SIG-M5 treated with dmso at 0.1 percent for 504 hours (cell line): ENCODE measurements around the gene ELL.
A peak's percentile ranks its signal among the peaks of the same experiment; 100 is the strongest.
"Not testable (repeated sequence)": the region's sequence is repeated elsewhere in the genome, so short reads cannot be mapped to it uniquely, and the experiment has no call there.

ENCODE experiments used
- DNase-seq: peaks from one replicate; lab custom pipeline; 2025; ENCODE audit not compliant: unreplicated experiment; lab: John Stamatoyannopoulos, UW

Gene ELL

DNA sequence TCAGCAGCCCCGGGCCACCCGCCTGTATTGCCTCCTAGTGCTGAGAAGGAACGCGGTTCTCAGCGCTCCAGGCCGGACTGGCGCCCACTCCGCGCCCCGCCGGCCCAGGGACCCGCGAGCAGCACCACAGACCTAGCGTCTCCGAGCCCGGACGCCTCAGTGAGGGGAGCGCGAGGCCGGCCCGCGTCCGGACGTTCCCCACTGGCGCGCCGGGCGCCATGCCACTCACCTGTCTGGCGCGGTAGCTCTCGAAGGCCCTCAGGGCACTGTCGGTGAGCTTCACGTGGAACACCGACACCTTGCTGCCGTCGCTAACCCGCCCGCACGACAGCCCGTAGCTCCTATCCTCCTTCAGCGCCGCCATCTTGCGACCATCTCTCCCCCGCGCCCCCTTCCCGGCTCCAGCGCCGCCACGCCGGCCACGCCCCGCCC lies at the start of gene ELL:
TSS of gene ELL (minus strand) at position 379 of the 432 bp plus-strand sequence. CDS start at position 364, 15 bp downstream.
- no peak for DNase-seq

DNA sequence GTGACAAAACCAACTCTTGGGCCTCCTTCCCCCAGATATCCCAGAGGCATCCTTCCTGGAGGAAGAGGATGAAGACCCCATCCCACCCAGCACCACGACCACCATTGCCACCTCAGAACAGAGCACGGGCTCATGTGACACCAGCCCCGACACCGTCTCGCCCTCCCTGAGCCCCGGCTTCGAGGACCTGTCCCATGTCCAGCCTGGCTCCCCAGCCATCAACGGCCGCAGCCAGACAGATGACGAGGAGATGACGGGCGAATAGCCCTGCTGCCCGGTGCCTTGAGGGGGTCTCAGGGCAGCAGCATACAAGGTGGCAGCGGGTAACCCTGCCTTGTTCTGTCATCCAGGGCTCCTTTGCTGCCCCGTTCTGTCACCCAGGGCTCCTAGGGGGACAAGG lies 46.5 kb upstream of the ELL start:
- no peak for DNase-seq

DNA sequence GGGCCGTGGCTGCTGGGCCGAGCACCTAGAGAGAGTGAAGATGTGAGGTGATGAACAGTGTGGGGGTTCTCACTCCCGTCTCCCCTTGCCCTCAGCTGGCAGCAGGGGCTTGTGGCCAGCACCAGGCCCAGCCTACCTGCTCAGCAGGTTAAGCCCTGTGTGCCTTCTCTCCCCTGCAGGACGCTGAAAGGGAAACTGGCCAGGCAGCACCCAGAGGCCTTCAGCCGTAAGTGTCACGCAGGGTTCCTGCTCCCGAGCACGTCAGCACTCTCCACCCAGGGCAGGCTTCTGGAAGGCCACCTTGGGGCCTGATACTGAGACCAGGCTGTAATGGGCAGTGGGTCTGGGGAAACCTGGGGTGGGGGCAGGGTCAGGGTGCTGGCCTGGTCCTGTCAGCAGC lies 45.1 kb upstream of the ELL start:
- DNase-seq: no peak

DNA sequence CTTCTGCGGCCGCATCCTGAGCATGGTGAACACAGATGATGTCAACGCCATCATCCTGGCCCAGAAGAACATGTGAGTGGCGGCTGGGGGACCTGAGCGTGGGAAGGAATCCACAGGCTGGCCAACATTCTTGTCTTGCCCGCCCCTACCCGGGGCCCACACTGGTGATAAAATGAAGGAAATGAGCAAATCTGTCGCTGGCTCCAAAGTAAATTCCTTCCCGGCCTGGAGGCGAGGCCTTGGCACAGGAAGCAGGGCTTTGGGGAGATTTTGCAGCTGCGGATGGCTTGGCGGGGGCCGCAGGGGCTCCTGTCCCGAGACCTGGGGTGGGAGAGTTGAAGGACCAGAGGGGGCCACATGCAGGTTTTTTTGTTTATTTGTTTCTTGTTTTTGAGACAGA lies 40.2 kb upstream of the ELL start:
- no peak for DNase-seq

DNA sequence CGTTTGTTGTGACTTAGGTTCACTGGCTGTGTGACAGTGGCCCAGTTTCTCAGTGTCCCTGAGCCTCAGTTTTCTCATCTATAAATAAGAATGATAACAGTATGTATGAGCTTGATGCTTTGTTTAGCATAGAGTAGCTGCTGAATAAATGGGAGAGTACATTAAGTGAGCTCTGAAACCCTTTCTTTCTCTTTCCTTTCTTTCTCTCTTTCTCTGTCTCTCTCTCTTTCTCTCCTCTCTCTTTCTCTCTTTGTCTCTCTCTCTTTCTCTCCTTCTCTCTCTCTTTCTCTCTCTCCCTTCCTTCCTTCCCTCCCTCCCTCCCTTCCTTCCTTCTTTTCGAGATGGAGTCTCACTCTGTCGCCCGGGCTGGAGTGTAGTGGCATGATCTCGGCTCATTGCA lies 37.8 kb upstream of the ELL start:
- DNase-seq: no peak

DNA sequence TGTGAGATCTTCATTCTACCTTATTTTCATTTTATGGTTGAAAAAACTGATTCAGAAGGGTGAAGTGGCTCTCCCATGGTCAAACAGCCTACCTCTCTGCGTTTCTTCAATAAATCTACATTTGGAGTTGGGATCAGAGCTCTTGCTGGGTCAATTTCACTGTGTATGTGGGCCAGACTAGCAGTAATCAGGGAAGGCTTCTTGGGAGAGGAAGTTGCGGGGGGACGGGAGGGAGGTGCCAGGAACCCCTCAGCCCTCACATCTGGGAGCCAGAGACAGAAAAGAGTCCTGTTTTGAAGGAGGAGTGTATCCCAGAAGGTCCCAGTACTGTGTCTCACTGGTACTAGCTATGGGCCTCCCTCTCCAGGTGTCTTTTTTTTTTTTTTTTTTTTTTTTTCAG lies 36.7 kb upstream of the ELL start:
- DNase-seq: no peak

DNA sequence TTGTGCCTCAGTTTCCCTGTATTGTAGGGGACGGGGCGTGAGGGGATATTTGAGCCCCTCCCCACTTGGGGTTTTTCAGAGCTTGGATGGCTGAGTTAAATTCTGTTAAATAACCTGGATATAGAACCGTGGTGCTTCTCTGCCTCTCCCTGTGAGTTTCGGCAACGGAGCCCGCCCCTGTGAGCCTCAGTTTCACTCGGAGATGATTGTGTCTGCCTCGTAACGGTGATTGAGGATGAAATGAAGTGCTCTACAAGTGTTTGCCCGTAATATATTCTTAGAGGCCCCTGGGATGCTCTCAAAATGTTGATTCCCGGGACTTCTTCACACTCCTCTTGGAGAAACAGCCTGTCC lies 36.3 kb upstream of the ELL start:
- no peak for DNase-seq

DNA sequence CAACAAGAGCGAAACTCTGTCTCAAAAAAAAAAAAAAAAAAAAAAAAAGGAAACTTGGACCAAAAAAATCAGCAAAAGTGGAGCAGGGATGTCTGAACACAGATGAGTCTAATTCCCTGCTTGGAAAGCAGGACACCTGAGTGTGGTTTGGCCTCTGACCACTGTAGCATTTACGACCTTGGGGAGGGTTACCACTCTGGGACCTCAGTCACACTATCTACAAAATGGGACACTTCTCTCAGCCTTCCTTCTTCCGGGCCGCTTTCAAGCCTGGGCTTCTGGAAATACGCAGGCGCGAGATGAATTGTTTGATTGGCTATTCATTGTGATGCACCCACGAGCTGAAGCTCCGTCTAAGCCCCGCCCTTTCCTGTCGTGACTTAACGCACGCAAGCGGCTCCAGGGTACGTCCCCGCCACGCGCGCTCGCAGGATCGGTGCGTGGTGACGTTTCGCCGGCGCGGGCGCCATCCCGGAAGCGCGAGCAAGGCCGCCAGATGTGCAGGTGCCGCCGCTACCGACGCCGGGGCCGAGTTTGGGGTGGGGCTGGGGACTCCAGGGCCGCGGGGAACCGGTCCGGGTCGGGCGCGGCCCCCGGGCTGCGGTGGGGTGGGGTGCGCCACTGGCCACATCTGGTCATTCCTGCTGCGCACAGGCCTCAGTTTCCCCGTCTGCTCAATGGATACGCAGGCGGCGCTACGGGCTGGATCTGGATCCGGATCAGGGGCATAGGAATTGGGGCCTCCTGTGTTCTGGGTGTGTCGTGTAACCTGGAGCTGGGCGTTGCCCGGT lies 35.7 kb upstream of the ELL start, which contains the start of gene KXD1:
TSS of gene KXD1 (plus strand) at position 460 of the 791 bp plus-strand sequence. CDS start 4,187 bp downstream, outside the sequence.
- DNase-seq: peak; percentile 98

DNA sequence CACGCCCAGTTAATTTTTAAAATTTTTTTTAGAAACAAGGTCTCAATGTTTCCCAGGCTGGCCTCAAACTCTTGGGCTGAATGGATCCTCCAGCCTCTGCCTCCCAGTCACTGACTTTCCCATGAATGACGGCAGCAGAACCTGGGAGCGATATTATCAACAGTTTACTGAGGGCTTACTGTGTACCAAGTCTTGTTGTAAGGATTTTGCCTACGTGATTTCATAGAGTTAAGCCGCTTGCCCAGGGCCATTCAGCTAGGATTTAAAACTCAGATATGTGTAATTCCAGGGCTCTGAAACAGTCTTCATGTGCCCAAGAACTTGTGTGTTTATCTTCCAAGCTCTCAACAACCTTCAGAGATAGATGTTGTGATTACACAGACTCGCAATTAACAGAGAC lies 29.8 kb upstream of the ELL start:
- DNase-seq: no peak

DNA sequence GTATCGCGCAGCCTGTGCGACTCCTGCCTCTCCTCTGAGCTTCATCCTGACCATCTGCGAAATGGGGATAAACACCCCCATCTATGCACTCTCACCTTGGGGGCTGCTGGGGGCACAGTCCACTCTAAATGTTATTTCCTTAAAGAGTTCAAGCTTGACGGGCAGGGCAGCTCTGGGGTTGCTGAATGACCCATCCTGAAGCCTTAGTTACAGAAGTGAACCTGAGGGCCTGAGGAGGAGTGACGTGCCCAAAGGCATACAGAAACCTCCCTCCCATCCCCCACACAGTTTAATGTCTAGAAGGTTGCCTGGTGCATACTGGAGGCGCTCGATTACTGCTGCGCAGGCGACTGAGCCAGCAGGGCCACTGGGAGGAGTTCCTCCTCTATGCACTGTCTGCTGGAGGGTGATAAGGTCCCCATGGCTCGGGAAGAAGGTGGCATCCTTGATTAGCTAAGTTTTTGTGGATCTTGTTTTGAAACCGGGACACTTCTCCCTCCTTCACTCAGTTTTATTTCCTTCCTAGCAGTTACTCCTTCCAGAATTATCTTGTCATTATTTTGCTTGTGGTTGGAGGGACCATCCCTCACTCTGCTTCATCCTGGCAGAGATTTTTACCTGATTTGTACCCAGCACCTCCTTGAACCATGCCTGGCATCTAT lies 22.1 kb upstream of the ELL start:
- DNase-seq: peak; percentile 91

DNA sequence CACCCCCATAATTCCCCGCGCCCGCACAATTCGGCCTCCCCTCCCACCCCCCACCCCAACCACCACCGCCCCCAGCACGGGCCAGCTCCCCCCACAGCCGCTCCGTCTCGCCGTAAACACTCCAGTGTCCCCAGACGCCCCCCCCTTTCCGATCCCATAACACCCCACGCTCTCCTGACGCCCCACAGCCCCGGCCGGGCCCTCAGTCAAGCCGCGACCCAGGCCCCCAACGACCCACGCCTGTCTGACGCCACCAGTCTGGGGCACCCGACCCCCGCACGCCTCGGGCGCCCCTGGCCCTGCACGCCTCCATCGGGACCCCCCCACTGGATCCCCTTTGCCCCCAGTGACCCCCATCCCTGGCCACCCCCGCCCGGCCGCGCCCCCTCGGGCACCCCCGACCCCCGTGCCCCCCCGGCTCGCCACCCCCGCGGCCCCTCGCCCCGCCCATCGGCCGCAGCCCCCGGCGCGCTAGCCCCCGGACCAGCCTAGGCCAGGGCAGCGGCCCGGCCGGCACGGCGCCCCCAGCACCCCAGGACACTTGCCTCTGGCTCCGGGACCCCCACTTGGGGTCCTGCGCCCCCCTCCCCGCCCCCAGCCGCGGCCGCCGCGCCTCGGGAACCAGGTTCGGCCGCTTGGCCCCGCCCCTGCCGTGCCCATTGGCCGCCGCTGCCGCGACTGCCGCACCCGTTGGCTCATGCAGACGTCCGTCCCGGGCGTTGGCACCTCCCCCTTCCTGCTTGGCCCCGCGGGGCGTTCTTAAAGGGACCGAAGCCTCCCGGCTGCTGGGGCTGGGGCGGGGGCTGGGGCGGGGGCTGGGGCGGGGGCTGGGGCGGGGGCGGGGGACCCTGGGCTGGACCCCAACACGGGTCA lies 21.3 kb upstream of the ELL start, which contains the start of gene FKBP8:
TSS of gene FKBP8 (minus strand) at position 633 of the 873 bp plus-strand sequence. CDS start 1,603 bp downstream, outside the sequence.
- peak; percentile 84 for DNase-seq

DNA sequence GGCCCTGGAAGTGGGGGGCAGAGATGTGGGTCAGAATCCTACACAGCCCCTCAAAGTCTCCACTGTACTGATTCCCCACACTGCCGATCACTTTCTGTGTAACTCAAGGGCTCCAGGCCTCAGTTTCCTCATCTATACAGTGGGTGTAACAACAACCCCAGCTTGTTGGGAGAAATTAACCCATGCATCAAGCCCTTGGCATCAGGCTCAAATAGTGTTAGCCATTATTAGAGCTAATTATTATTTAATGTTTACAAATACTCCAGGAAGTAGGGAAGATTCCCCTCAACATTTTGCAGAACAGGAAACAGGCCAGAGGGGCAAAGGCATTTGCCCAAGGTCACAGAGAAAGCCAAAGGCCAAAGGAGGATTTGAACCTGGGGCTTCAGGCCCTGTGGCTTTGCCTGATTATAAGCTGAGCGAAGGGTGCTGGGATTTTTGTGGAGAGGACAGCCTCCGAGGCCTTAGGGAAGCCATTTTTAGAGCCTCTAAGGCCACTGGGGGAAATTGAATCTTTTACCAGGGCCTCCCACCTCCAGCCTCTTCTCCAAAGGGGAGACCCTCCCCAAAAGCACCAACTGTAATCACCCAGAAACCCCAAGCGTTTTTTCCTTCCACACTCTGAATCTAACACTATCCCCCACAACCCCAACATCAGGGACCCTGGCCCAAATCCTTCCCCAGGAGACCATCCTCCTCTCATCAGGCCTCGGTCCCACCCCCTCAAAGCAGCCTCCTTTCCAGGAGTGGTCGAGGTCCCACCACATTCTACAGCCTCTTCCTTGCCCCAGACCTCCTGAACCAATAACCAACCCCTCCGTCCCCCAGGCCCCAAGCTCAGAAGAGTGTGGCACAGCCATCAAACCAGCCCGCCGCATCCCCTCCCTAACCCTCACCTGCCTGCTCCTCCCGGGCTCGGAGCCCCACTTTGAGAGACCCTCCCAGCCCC lies 20.4 kb upstream of the ELL start:
- no peak for DNase-seq

DNA sequence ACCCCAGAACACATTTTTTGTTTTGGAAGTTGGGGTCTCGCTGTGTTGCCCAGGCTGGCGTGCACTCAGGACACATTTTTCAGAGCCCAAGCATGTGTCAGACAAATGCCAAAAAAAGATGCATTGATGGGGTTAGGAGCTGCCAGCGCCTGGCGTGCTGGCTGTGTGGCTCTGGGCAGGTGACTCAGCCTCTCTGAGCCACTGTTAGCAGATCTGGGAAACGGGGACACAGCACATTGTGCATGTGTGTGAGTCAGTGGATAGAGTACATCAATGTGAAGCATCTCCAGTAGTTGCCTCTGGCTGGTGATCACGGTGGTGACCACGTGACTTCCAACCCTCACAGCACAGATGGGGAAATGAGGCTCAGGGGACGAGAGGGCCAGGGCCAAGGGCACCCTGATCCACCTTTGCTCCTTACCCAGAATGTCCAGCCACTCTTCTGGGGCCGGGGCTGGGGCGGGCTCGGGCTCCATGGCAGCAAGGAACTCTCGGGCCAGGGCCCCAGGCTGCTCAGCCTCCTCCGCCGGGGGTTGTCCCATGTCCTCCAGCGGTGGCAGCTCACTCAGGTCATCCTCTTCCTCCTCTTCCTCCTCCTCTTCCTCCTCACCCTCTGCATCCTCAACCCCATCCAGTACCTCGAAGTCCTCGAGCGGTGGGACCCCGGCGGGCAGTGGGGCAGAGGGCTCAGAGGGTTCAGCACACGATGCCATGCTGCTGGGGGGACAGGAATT lies 19.6 kb upstream of the ELL start:
- DNase-seq: no peak

DNA sequence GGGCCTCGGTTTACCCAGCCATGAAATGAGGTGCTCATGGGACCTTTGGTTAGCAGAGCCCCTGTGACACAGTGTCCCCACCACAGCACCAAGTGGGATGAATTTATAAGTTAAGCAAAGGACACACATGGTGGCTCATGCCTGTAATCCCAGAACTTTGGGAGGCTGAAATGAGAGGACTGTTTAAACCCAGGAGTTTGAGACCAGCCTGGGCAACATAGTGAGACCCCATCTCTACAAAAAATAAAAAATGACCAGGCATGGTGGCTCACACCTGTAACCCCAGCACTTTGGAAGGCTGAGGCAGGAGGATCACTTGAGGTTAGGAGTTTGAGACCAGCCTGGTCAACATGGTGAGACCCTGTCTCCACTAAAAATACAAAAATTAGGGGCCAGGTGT lies 18.3 kb upstream of the ELL start:
- not testable (repeated sequence) for DNase-seq

DNA sequence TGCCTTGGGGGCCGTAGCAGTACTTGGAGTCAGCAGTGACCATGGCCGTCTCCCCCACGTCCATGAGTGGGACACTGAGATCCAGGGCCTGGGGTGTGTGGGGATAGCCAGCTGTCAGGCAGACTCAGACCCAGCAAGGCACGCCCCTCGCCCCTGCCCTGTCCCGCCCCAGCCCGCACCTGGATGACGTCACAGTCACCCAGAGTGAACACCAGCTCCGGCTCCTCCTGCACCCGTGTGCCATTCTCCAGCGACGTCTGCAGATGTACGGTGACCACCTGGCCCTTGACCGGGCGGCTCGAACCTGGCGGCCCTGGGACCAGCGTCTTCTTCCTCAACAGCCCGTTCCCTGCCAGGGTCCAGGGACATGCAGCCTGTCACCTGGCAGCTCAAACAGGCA lies 17.5 kb upstream of the ELL start:
- DNase-seq: no peak

DNA sequence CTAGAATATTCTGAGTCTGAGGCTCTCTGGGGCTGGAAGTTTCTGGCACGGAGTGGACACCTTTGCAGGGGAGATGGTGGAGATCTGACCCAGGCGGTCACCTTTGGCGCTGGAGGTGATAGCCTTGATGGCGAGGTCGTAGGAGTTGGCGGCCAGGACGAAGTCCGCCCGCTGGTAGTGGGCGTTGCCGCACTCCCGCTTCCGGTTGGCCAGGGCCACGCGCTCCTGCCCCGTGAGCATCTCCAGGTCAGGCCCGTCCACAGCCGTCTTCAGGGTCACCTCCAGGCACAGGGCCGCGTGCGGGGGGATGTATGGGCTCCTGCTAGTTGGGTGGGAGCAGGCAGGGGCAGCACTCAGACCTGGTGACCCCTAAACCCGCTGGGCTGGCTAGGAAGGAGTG lies 16.2 kb upstream of the ELL start:
- DNase-seq: no peak

DNA sequence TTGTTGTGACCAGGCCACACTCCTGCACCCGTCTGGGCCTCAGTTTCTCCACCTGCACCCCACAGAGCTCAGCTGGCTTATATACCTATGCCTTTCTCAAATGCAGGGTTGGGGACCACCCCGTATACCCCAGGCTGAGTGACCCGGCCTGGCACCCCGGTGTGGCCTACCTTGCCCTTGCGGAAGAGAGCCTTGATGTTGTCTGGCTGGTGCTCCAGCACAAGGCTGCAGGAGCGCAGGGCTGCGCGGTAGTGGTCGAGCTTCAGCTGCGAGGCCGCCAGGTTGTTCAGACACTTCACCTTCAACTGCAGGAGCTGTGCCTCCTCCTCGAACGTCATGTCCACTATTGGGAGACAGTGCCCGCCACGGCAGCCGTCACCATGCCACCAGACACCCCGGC lies 15.6 kb upstream of the ELL start:
- DNase-seq: no peak

DNA sequence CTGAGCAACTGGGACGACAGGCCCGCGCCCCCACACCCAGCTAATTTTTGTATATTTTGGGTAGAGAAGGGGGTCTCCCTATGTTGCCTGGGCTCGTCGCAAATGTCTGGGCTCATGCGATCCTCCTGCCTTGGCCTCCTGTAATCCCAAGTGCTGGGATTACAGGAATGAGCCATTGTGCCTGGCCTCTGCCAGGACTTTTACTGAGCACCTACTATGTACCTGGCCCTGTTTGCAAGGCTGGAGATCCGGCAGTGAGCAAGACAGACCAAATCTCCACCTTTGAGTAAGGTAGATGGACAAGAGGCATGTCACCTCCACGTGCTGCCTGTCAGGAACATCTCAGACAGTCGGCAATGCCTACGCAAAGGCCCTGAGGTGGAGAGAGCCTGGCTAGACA lies 14.6 kb upstream of the ELL start:
- no peak for DNase-seq

DNA sequence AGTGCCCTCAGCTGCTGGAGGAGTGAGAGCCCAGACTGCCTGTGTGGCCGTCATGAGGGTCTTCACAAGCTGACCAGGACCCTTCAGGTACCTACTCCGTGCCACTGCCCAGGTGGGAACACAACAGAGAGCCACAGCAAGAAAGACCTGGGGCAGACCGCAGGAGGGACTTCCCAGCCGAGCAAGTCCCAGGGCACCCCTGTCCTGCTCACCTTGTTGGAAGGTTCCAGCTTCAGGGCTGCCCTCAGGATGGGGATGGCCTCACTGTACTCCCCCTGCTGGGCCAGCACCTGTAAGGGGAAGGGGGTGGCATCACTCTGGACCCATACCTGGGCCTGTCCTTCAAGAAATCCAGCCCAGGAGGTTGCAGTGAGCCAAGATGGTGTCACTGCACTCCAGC lies 11.2 kb upstream of the ELL start:
- no peak for DNase-seq
